HepG2 (cell line): ENCODE measurements around the gene MECR. TPM values are rescaled to one million over a fixed set of nuclear protein-coding genes. Genes with fewer than 3 reads are reported as not detected.

Experiments
- CBX1 ChIP-seq: IDR thresholded peaks from one replicate; pipeline ENCODE4 v1.6.1; 2016; ENCODE audit warnings: antibody characterized with exemption, low read depth
- GTF2F1 ChIP-seq: fragments of 150-350 bp; IDR thresholded peaks from 2 replicates; pipeline ENCODE4 v1.6.1; 2014; ENCODE audit warnings: low read length
- IRX3 ChIP-seq: sonication (generic); formaldehyde crosslinking; IDR thresholded peaks from 2 replicates; pipeline ENCODE4 v1.8.1; 2023; ENCODE audit warnings: mild to moderate bottlenecking, low read depth, missing genetic modification reagents, borderline replicate concordance
- ISX ChIP-seq: sonication (generic); formaldehyde crosslinking; conservative IDR thresholded peaks from 2 replicates; pipeline ENCODE4 v1.5.0; 2020; ENCODE audit warnings: missing genetic modification reagents
- TBL1XR1 ChIP-seq: fragments of 150-350 bp; IDR thresholded peaks from 2 replicates; pipeline ENCODE4 v1.6.1; 2014; ENCODE audit warnings: borderline replicate concordance, low read length; ENCODE audit not compliant: partially characterized antibody
- ZNF652 ChIP-seq: IDR thresholded peaks from 2 replicates; pipeline ENCODE4 v1.6.1; 2016; ENCODE audit warnings: low read depth, borderline replicate concordance
- polyA plus RNA-seq, 8 experiments: library from polyadenylated mRNA; depleted of rRNA in 3 of 8; stranded (reverse) in 7 of 8; unstranded in 1 of 8; fragments of >200 nt; fragmentation: Illumina TruSeq in 4 of 8; extraction: Trizol in 4 of 8; gene quantifications; 2 replicates each; pipeline versions ENCODE4 v1.2.1 to v1.2.3, GENCODE V29; 2011 to 2016; ENCODE audit warnings: low read depth in 4 of 8, missing spikeins in 1 of 8, mixed read lengths in 1 of 8; ENCODE audit not compliant: insufficient read depth in 1 of 8
- total RNA-seq, 5 experiments: library from RNA; depleted of rRNA; stranded (reverse); fragments of >200 nt; fragmentation: Illumina TruSeq; extraction: Trizol; gene quantifications; 2 replicates each; pipeline ENCODE4 v1.2.3, GENCODE V29; 2016; ENCODE audit warnings: low read depth in 1 of 5
- TF ChIP-seq, protein P1 (sequence below): sonication (generic); formaldehyde crosslinking; IDR thresholded peaks from 2 replicates; pipeline ENCODE4 v1.4.0; 2020; ENCODE audit warnings: mild to moderate bottlenecking, missing genetic modification reagents
- TF ChIP-seq, protein P2 (sequence below): sonication (generic); formaldehyde crosslinking; IDR thresholded peaks from 2 replicates; pipeline ENCODE4 v1.4.0; 2020; ENCODE audit warnings: missing genetic modification reagents, borderline replicate concordance

The MECR gene
- total and polyA plus RNA-seq, 2 of the 13 experiments (the other 11 are each of a cell fraction or from before 2014, with no cell fraction given): 18.8 to 24.9 TPM

DNA sequence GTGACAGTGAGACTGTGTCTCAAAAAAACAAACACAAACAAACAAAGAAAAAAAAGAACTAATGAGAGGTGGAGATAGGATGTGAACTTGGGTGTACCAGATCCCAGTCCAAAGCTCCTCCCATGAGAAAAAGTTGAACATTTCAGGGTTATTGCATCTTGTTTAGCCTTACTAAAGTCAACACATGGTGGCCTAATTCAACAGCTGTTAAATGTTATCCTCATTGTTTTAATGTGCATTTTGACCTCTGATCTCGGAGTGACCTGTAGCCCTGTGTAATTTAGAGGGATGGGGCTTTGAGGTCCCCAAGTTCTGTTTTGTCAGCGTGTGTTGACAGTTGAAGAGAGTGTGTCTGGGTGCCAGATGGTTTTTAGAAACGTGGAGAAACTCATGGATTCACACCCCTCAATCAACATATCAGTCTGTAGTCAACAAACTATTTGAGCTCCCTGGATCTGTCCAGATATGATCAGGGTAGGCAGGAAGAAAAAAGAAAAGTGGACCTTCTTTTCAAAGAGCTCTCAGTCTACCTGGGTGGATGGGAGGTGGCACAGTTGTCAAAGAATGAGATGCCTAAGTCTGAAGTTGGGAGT, 40.3 kb upstream of the MECR start (continued):
- no peak for TF ChIP-seq CBX1
- no peak for TF ChIP-seq GTF2F1
- no peak for TF ChIP-seq IRX3
- TF ChIP-seq ISX: no peak
- no peak for TF ChIP-seq ZNF652
- TF ChIP-seq, protein P1, sequence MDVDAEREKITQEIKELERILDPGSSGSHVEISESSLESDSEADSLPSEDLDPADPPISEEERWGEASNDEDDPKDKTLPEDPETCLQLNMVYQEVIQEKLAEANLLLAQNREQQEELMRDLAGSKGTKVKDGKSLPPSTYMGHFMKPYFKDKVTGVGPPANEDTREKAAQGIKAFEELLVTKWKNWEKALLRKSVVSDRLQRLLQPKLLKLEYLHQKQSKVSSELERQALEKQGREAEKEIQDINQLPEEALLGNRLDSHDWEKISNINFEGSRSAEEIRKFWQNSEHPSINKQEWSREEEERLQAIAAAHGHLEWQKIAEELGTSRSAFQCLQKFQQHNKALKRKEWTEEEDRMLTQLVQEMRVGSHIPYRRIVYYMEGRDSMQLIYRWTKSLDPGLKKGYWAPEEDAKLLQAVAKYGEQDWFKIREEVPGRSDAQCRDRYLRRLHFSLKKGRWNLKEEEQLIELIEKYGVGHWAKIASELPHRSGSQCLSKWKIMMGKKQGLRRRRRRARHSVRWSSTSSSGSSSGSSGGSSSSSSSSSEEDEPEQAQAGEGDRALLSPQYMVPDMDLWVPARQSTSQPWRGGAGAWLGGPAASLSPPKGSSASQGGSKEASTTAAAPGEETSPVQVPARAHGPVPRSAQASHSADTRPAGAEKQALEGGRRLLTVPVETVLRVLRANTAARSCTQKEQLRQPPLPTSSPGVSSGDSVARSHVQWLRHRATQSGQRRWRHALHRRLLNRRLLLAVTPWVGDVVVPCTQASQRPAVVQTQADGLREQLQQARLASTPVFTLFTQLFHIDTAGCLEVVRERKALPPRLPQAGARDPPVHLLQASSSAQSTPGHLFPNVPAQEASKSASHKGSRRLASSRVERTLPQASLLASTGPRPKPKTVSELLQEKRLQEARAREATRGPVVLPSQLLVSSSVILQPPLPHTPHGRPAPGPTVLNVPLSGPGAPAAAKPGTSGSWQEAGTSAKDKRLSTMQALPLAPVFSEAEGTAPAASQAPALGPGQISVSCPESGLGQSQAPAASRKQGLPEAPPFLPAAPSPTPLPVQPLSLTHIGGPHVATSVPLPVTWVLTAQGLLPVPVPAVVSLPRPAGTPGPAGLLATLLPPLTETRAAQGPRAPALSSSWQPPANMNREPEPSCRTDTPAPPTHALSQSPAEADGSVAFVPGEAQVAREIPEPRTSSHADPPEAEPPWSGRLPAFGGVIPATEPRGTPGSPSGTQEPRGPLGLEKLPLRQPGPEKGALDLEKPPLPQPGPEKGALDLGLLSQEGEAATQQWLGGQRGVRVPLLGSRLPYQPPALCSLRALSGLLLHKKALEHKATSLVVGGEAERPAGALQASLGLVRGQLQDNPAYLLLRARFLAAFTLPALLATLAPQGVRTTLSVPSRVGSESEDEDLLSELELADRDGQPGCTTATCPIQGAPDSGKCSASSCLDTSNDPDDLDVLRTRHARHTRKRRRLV (CRISPR knock-in tag): no peak
- TF ChIP-seq TBL1XR1: no peak
- TF ChIP-seq, protein P2, sequence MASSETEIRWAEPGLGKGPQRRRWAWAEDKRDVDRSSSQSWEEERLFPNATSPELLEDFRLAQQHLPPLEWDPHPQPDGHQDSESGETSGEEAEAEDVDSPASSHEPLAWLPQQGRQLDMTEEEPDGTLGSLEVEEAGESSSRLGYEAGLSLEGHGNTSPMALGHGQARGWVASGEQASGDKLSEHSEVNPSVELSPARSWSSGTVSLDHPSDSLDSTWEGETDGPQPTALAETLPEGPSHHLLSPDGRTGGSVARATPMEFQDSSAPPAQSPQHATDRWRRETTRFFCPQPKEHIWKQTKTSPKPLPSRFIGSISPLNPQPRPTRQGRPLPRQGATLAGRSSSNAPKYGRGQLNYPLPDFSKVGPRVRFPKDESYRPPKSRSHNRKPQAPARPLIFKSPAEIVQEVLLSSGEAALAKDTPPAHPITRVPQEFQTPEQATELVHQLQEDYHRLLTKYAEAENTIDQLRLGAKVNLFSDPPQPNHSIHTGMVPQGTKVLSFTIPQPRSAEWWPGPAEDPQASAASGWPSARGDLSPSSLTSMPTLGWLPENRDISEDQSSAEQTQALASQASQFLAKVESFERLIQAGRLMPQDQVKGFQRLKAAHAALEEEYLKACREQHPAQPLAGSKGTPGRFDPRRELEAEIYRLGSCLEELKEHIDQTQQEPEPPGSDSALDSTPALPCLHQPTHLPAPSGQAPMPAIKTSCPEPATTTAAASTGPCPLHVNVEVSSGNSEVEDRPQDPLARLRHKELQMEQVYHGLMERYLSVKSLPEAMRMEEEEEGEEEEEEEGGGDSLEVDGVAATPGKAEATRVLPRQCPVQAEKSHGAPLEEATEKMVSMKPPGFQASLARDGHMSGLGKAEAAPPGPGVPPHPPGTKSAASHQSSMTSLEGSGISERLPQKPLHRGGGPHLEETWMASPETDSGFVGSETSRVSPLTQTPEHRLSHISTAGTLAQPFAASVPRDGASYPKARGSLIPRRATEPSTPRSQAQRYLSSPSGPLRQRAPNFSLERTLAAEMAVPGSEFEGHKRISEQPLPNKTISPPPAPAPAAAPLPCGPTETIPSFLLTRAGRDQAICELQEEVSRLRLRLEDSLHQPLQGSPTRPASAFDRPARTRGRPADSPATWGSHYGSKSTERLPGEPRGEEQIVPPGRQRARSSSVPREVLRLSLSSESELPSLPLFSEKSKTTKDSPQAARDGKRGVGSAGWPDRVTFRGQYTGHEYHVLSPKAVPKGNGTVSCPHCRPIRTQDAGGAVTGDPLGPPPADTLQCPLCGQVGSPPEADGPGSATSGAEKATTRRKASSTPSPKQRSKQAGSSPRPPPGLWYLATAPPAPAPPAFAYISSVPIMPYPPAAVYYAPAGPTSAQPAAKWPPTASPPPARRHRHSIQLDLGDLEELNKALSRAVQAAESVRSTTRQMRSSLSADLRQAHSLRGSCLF (CRISPR knock-in tag): no peak
- TF ChIP-seq, all 625 proteins: peak for 0
